NB4 (cell line): ENCODE data around the gene RAF1.

ENCODE experiments used
- DNase-seq: peaks from one replicate; pipeline ENCODE4 v3.0.0; 2010; ENCODE audit warnings: low read depth
- H3K4me3 ChIP-seq: one replicate; pipeline ENCODE4 v1.5.1; 2011; ENCODE audit warnings: mild to moderate bottlenecking, low read depth, low read length, moderate library complexity
- CTCF ChIP-seq: IDR thresholded peaks from one replicate; pipeline ENCODE4 v1.5.1; 2012; ENCODE audit warnings: low read depth, low read length
- MAX ChIP-seq: IDR thresholded peaks from 2 replicates; pipeline ENCODE4 v1.6.1; 2011; ENCODE audit warnings: low read depth, low read length
- MYC ChIP-seq: IDR thresholded peaks from 2 replicates; pipeline ENCODE4 v1.6.1; 2011; ENCODE audit warnings: low read depth, low read length
- POLR2A ChIP-seq: IDR thresholded peaks from 2 replicates; pipeline ENCODE4 v1.6.1; 2011; ENCODE audit warnings: mild to moderate bottlenecking; ENCODE audit not compliant: insufficient read length; ENCODE audit errors: extremely low read depth

The RAF1 gene

GRCh38 chr3:12560505-12561190 is 103.3 kb downstream of the RAF1 start:
- TF ChIP-seq CTCF (no peak), MAX (no peak), POLR2A (no peak), MYC (no peak)
- no peak overlapping the region for H3K4me3 ChIP-seq
- peak; percentile 33 for DNase-seq

GRCh38 chr3:12559520-12559919 is 104.4 kb downstream of the RAF1 start:
- H3K4me3 ChIP-seq, result peak overlapping the region; percentile 5
- DNase-seq, result no peak
- TF ChIP-seq MYC (no peak), POLR2A (no peak), MAX (no peak), CTCF (no peak)

GRCh38 chr3:12558706-12559105 is 105.2 kb downstream of the RAF1 start:
- DNase-seq, result no peak
- H3K4me3 ChIP-seq, result peak overlapping the region; percentile 95
- TF ChIP-seq MAX (no peak), CTCF (no peak), POLR2A (no peak)

- peak; percentile 68 for DNase-seq
- H3K4me3 ChIP-seq, result peak overlapping the region; percentile 95
- TF ChIP-seq POLR2A (no peak), MAX (0 out of 2 replicates have a peak, but pooled peaks have one; percentile 29), MYC (0 out of 2 replicates have a peak, but pooled peaks have one; percentile 26)
Measured at GRCh38 chr3:12557473-12558100, 106.3 kb downstream of the RAF1 start.

GRCh38 chr3:12556690-12557472 is 107.0 kb downstream of the RAF1 start, which contains the start of gene MKRN2:
MKRN2 (plus strand) TSS chr3:12557087; CDS start chr3:12557151, 64 bp downstream.
- H3K4me3 ChIP-seq, result peak within 1 kb of the TSS; percentile 95
- DNase-seq, result peak; percentile 92
- TF ChIP-seq CTCF, result no peak
- peak; percentile 67 for TF ChIP-seq MAX
- TF ChIP-seq POLR2A, result peak; percentile 99
- peak; percentile 57 for TF ChIP-seq MYC
